Stimulated activated CD8-positive, alpha-beta memory T cell treated with anti-CD3 and anti-CD28 coated beads, Interleukin-2, amount 100 ng/mL, for 1 hour (primary cell): ENCODE measurements around the gene CARMIL1.

Experiments used
- DNase-seq, 2 donors: peaks; one replicate each; pipeline ENCODE4 v3.0.0-alpha.2; 2020; ENCODE audit warnings: low read depth in 2 of 2

The CARMIL1 gene

DNA sequence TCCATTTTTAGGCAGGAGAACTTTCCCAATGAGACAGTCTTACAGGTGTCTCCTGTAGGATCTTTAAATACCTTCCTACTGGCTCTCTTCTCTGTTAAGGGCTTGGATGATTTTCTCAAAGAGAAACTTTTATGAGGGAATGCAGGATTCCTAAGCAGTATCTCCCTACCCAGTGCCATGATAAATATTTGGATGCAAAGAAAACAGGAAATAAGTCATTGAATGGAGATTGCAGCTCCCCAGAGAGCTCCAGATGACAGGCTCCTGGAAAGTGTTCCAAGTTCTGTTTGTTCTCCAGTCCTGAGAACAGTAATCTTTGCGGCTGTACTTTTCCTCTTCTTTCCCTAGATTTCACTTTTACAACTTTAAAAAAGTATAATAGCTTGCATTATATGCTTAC, 370.4 kb downstream of the CARMIL1 start:
- no peak for DNase-seq

DNA sequence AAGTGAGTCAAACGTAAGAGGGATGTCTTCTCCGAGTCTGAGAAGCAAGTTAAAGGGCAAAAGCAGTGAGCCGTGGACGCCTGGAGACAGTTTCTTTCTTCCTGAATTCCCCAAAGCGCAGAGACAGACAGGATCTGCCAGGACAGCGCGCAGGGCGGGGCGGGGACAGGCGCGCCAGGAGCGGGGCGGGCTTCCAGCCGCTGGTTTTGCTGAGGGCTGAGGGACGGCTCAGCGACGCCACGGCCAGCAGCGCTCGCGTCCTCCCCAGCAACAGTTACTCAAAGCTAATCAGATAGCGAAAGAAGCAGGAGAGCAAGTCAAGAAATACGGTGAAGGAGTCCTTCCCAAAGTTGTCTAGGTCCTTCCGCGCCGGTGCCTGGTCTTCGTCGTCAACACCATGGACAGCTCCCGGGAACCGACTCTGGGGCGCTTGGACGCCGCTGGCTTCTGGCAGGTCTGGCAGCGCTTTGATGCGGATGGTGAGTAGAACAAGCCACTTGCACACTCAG, 372.9 kb downstream of the CARMIL1 start, which contains the start of gene SCGN:
Gene SCGN, plus strand, starts transcription at position 209 of the 509 bp plus-strand sequence. Its CDS starts 189 bp downstream, at position 398.
- peak; percentile 1 to 13 for DNase-seq

DNA sequence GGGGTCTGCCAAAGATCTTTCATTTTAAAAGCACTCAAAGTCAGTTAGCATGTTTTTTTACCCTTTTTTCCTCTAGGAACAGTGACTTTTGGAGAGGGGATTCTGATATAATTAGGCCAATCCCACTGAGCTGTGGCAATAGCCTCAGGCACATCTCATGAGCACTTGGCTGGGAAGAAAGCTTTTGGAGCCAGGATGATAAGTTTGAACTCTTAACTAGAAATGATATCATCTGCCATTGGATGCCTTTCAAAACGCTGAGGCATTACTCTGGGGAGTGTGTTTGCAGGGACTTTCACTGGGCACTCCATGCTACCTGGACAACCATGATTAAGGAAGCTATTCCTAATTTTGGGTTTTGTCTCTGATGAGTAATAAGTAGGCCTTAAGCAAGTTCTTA, 376.5 kb downstream of the CARMIL1 start:
- no peak for DNase-seq

DNA sequence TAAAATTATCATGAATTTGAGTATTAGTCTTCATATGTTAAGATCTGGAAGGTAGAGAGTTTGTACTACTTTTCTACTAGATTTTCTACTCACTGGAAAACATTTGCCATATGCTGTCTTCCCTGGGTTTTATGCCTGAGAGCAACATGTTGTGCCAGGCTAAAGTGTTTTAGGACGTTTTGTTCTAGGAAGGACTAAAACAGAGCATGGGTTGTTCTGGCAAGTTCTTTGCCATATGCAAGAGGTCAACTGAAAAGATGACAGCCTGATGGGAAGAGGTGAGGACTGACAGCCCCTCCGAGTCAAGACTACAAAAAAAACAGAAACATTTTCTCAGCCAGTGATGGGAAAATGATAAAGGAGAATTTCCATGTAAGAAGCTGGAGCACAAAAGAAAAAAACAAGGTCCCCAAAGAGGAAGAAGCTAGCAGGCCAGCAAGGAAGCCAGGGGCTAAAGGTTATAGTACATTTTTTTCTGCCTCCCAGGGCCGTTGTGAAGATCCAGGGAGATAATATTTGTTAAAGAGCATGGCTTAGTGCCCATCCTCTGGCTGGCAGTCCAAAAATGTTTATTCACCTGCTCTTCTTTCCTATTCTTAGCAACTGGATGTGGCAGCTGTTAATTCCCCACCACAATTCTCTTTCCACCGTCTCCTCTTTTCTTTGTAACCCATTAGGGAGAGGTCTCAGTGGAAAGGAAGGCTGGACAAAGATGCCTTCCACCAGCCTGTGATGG, 380.6 kb downstream of the CARMIL1 start:
- no peak for DNase-seq

DNA sequence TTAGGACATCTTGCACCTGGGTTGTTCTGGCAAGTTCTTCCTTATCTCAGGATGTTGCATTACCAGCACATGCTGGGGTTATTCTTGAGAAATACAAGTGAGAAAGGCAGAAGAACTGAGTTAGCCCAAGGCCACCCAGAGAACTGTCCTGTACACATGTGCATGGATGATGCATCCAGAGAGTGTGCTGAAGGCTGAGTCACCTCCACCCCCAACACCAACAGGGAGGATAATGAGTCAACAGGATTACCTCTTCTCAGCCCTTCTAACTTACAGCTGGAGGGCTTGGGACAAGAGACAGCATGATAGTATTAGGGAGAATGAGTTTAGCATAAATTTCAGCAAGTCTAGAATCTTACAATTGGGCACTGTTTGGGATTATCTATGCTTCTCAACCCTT, 381.3 kb downstream of the CARMIL1 start:
- DNase-seq: no peak

DNA sequence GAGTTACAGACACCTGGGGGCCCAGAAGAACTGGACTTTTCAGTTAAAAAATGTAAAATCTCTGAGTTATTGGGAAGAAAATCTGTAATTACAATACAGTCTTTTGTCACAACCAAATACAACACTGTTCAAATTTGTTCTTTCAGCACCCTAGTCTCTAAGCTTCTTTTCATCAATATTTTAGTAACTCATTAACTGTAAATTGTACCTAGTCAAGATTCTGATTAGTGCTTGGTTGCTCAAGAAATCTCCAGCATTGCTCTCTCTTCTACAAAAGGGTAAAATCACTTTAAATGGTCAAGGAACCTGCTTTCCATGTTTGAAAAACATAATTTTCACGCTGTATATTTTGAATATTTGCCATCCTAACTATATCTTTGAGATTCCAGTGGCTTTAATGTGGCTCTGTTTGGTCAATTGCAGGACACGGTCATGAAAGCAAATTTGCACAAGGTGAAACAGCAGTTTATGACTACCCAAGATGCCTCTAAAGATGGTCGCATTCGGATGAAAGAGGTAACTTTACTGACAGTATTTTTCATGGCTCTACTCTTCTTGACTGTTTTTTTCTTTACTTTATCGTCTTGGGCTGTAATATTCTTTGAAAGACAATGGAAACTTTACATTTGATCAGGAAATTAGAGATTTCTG, 382.1 kb downstream of the CARMIL1 start:
- DNase-seq: no peak

DNA sequence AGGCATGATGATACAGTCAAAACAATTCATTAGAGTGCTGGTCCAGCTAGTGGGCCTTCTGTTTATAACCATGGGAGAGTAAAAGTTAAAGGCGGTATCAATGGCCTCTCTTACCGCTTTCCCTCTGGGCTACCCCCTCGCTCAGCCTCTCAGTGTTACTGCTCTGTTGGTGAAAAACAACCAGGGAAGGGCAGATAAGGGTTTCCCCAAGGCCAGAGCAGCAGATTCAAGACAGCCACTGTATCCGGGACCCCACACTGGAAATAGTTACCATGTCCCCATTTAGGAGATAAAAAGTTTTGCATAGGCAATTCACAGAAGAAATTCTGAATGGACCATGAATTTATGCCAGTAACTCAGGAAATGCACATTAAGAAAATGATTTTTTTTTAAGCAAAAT, 386.3 kb downstream of the CARMIL1 start:
- DNase-seq: no peak

DNA sequence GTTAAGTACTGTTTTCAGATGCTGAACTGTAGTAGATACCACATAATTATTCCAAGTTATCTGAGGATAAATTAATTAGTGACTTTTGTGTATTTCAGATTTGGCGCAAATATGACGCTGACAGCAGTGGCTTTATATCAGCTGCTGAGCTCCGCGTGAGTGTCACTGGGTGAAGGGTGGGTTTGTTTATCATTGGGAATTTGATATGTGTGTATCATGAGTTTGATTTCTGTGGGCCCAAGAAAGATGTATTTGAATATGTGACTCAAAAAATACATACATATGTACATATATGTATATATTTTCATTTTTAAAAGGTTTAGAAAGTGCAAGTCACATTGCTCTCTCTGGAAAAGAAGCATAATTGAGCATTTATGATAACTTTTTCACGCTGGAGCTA, 390.2 kb downstream of the CARMIL1 start:
- DNase-seq: no peak
